Dermis microvascular lymphatic vessel endothelial cell (primary cell): ENCODE measurements around the gene ADGRG6. TPM values are rescaled to one million over a fixed set of nuclear protein-coding genes. Genes with fewer than 3 reads are reported as not detected.
"Not testable (repeated sequence)": the region's sequence is repeated elsewhere in the genome, so short reads cannot be mapped to it uniquely, and the experiment has no call there.

Experiments
- DNase-seq, 2 donors: peaks; one replicate each; pipeline versions ENCODE4 v3.0.0 to v3.0.0-alpha.2; 2010; ENCODE audit warnings: low read depth in 2 of 2
- total RNA-seq: library from RNA; depleted of rRNA; stranded (reverse); fragments of >200 nt; gene quantifications from 2 replicates; pipeline ENCODE4 v1.2.1, GENCODE V29; 2014

ADGRG6 gene
- total RNA-seq = 3.3 and 7.6 TPM in 2 replicates

- DNase-seq = peak in 1 of 2 donors; percentile 49
These were observed at the start of gene ADGRG6 for GRCh38 chr6:142301651-142302391. ADGRG6 (plus strand) TSS chr6:142302007; CDS start chr6:142302330, 323 bp downstream.

GRCh38 chr6:142254513-142254912, 47.3 kb upstream of the ADGRG6 start:
- no peak for DNase-seq

- DNase-seq = no peak
These were observed 46.0 kb upstream of the ADGRG6 start for GRCh38 chr6:142255785-142256184.

GRCh38 chr6:142258305-142258704, 43.5 kb upstream of the ADGRG6 start:
- no peak for DNase-seq

GRCh38 chr6:142258757-142259156, 43.0 kb upstream of the ADGRG6 start:
- no peak for DNase-seq

- no peak for DNase-seq
These were observed 41.1 kb upstream of the ADGRG6 start for GRCh38 chr6:142260748-142261147.

GRCh38 chr6:142262231-142262630, 39.6 kb upstream of the ADGRG6 start:
- DNase-seq = no peak

GRCh38 chr6:142265476-142265875, 36.3 kb upstream of the ADGRG6 start:
- DNase-seq = no peak

GRCh38 chr6:142266060-142266459, 35.7 kb upstream of the ADGRG6 start:
- no peak for DNase-seq

GRCh38 chr6:142271476-142271875, 30.3 kb upstream of the ADGRG6 start:
- DNase-seq = no peak

GRCh38 chr6:142274656-142275055, 27.2 kb upstream of the ADGRG6 start:
- DNase-seq = no peak

- peak in 1 of 2 donors; percentile 31 for DNase-seq
These were observed 26.4 kb upstream of the ADGRG6 start for GRCh38 chr6:142275236-142276006.

- peak in 1 of 2 donors; percentile 51 for DNase-seq
These were observed 25.6 kb upstream of the ADGRG6 start for GRCh38 chr6:142276256-142276655.

- DNase-seq = no peak
These were observed 22.2 kb upstream of the ADGRG6 start for GRCh38 chr6:142279350-142280180.

- DNase-seq = no peak
These were observed 21.5 kb upstream of the ADGRG6 start for GRCh38 chr6:142280265-142280664.

- no peak for DNase-seq
These were observed 20.9 kb upstream of the ADGRG6 start for GRCh38 chr6:142280927-142281326.

- DNase-seq = not testable (repeated sequence)
These were observed 18.7 kb upstream of the ADGRG6 start for GRCh38 chr6:142283138-142283537.

GRCh38 chr6:142284419-142284818, 17.4 kb upstream of the ADGRG6 start:
- DNase-seq = no peak

GRCh38 chr6:142285235-142286087, 16.3 kb upstream of the ADGRG6 start:
- no peak for DNase-seq

- no peak for DNase-seq
These were observed 15.8 kb upstream of the ADGRG6 start for GRCh38 chr6:142286088-142286409.

- DNase-seq = no peak
These were observed 12.1 kb upstream of the ADGRG6 start for GRCh38 chr6:142289687-142290086.
